Activated T-cell treated with anti-CD3 and anti-CD28 coated beads, Interleukin-2, amount 50 U/mL, for 24 hours (primary cell): ENCODE results near the gene GPR171.

Source experiments
- DNase-seq: peaks from one replicate; pipeline ENCODE4 v3.0.0-alpha.2; 2020
- H3K27ac Mint-ChIP-seq: 2 replicates; pipeline ENCODE4 v1.8.0; 2020; ENCODE audit warnings: mild to moderate bottlenecking, mixed read lengths
- H3K27me3 Mint-ChIP-seq: 2 replicates; pipeline ENCODE4 v1.8.0; 2020; ENCODE audit warnings: mixed read lengths
- H3K36me3 Mint-ChIP-seq: 2 replicates; pipeline ENCODE4 v1.8.0; 2020; ENCODE audit warnings: low read depth, mixed read lengths
- H3K4me1 Mint-ChIP-seq: 2 replicates; pipeline ENCODE4 v1.8.0; 2020; ENCODE audit warnings: low read depth, mixed read lengths
- H3K4me3 Mint-ChIP-seq: 2 replicates; pipeline ENCODE4 v1.8.0; 2020; ENCODE audit warnings: mild to moderate bottlenecking, moderate library complexity, mixed read lengths
- H3K9me3 Mint-ChIP-seq: 2 replicates; pipeline ENCODE4 v1.8.0; 2020; ENCODE audit warnings: mixed read lengths

Gene GPR171

DNA sequence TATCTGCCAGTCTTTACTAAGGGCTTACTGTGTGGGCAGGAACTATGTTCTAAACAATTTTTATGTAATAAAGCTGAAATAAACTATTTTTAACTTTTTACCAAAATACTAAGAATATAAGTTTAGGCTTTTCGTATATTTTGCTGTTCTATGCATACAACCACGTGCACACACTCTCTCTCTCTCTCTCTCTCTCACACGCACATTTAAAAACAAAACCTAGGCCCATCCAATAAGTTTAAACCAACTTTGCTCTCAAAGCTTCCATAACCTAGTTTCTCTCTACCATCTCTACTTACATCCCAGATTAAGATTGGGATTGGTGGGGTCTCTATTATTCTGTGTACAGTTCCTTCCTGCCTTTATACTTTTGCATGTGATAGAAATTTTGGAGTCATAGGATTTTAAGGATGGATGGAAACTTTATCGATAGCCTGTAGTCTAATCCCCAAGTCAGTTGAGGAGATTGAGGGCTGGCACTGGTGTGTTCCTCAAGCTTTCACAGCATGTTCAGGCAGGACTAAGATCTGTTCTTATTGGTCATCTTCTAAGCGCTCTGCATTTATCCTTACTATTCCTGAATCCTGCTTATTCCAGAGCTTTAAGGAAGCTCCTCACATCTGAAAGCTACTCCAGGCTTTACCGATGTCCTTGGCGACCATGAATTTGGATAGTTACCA is 1.8 kb downstream of the GPR171 start:
- Mint-ChIP-seq H3K4me3 (peak overlapping the region; percentile 91), H3K4me1 (peaks cover 66% of the 10 kb centered on the region), H3K9me3 (peaks cover 6% of the 10 kb centered on the region), H3K27ac (peak overlapping the region; percentile 95), H3K27me3 (no peaks in the 10 kb centered on the region), H3K36me3 (peaks cover 68% of the 10 kb centered on the region)
- DNase-seq = no peak

DNA sequence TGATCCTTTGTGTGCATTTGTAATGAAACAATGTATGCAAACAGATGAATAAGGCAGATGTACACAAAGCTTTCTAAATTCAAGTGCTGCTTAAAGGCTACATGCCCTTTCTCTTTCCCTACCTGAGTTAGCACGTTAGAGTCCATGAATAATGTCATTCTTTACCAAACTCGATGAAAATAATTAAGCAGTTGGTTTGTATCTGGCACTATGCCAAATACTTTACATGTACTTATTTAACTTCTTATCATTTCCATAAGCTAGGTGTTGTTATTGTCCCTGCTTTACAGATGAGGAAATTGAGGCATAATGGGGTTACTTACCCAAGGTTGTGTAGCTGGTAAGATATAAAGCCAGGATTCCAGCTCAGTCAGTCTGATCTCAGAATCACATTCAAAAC is 2.4 kb downstream of the GPR171 start:
- no peaks in the 10 kb centered on the region for H3K27me3 Mint-ChIP-seq
- H3K27ac Mint-ChIP-seq = peak overlapping the region; percentile 95
- H3K36me3 Mint-ChIP-seq = peaks cover 74% of the 10 kb centered on the region
- H3K9me3 Mint-ChIP-seq = peaks cover 6% of the 10 kb centered on the region
- DNase-seq = no peak
- H3K4me3 Mint-ChIP-seq = peak overlapping the region; percentile 91
- H3K4me1 Mint-ChIP-seq = peaks cover 64% of the 10 kb centered on the region

DNA sequence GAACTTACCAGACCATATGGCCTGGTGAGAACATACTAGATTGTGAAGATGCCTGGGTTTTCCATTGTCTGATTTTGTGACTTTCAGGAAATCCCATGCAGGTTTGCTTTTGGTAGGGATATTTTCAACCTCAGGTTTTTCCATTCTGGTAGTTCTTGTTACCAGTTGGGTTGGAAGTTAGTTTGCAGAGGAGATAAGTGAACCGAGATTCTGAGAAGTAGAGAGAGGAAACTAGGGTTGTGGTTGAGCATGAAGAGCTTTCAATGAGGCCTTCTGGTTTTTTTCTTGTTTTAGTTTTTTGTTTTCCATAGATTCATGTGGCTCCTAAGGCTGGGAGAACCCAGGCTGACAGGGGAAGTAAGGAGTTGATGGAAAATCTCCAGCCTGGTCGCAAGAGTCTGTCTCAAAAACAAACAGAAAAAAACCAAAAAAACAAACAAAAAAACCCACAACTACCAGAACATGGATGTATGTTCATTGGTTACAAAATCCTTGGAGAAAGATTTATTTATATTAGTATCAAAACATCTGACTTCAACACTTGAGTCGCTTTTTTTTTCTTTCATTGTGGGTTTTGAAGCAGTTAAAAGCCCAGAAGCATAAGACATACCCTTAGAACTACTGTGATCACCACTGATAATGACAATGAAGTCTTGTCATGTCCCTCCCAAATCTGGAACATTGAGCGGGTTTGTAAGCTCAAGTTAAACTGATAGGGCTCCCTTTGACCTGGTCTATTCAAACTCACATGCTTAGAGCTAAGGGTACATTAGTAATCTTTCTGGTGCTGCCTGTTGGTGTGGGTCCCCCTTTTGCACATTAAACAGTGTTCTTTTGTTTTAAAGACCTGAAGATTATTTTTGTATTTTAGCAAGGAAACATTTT is 3.2 kb downstream of the GPR171 start:
- peaks cover 6% of the 10 kb centered on the region for H3K9me3 Mint-ChIP-seq
- H3K4me3 Mint-ChIP-seq = peak overlapping the region; percentile 91
- H3K4me1 Mint-ChIP-seq = peaks cover 56% of the 10 kb centered on the region
- no peak for DNase-seq
- H3K36me3 Mint-ChIP-seq = peaks cover 75% of the 10 kb centered on the region
- no peaks in the 10 kb centered on the region for H3K27me3 Mint-ChIP-seq
- H3K27ac Mint-ChIP-seq = peak overlapping the region; percentile 95

DNA sequence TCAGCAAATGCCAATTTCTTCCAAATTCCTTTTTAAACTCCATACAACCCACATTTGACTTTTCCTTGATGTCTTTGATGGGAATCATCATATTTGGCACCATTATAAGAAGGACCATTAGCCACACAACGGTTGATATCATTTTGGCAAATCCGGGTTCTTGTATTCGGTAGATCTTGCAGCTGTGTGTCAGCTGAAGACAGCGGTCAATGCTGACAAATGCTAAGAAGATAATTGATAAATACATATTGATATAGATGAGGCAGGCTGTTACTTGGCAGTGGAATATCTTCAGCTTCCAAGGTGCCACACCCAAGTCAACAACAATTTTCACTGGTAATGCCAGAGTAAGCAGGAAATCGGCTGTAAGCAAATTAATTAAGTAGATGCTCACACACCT is 4.2 kb downstream of the GPR171 start:
- H3K4me3 Mint-ChIP-seq = peak overlapping the region; percentile 91
- H3K27ac Mint-ChIP-seq = peak overlapping the region; percentile 95

DNA sequence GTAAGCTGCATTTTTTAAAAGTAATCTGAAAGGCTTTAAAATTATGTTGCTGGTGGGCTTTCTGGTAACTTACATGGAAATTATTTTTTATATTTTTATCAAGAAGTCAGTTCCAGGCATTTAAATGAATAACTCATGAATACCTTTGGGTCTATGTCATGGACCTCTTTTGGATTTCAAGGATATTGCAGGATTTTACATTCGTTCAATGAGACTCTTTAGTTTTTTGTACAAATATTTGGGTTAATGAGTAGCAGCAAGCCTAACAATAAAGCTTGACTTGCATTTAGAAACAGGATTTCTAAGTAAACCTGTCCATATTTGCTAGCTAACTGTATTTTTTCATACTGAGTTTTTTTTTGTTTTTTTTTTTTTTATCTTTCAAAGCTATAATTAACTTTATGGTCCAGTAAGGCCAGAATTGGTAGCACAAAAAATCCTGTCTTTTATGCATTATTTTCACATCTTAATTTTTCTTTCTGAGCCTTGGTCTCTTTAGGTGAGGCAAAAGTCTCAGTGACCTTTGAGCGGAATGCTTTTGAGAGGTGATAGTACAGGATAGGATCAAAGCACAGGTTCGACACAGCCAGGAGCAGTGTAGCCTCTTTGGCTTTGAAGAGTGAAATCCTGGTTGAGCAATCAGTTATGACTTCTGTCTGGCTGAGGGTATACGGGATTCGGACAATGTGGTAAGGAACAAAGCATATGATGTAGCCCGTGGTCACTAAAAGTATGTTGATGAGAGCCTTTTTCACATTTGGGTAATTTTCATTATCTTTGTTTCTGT is 4.8 kb downstream of the GPR171 start:
- H3K4me1 Mint-ChIP-seq = peaks cover 53% of the 10 kb centered on the region
- DNase-seq = no peak
- peak overlapping the region; percentile 95 for H3K27ac Mint-ChIP-seq

More for the DNA sequence above, 4.2 kb downstream of the GPR171 start:
- H3K9me3 Mint-ChIP-seq = peaks cover 6% of the 10 kb centered on the region
- DNase-seq = no peak
- peaks cover 51% of the 10 kb centered on the region for H3K4me1 Mint-ChIP-seq
- no peaks in the 10 kb centered on the region for H3K27me3 Mint-ChIP-seq
- peaks cover 83% of the 10 kb centered on the region for H3K36me3 Mint-ChIP-seq

DNA sequence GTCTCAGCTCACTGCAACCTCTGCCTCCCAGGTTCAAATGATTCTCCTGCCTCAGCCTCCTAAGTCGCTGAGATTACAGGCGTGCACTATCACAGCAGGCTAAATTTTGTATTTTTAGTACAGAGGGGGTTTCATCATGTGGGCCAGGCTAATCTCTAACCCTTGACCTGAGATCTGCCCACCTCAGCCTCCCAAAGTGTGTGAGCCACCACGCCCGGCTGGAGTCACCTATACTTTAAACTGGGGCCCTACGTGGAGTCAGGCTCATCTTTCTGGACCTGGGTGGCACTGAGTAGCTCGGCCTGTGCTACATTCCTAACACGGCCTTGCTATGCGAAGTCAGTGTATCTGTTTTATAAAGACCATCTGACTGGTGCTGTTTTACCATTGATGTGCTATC is 5.8 kb downstream of the GPR171 start:
- Mint-ChIP-seq H3K27me3 (no peaks in the 10 kb centered on the region), H3K4me3 (no peak overlapping the region), H3K36me3 (peaks cover 86% of the 10 kb centered on the region), H3K9me3 (peaks cover 6% of the 10 kb centered on the region), H3K27ac (peak overlapping the region; percentile 47), H3K4me1 (peaks cover 61% of the 10 kb centered on the region)
- no peak for DNase-seq

More for the DNA sequence above, 4.8 kb downstream of the GPR171 start:
- Mint-ChIP-seq H3K27me3 (no peaks in the 10 kb centered on the region), H3K36me3 (peaks cover 88% of the 10 kb centered on the region), H3K9me3 (peaks cover 6% of the 10 kb centered on the region), H3K4me3 (peak overlapping the region; percentile 91)

DNA sequence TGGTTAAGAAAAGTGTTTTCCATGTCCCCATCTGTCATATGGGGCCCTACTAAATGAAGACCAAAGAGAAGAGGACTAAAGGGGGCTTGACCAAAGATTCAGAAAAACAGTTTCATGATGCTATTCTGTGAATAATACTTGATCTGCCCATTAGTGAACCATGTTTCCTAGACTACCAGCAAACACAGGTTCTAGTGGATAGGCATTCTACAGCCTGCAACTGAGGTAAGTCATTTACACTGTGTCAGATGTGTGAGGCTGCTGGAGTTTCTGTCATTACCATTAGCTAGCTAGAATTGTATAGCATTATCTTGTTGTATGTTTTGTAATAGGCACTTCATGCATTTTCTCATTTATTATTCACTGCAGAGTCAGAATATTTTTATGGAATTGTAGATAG is 6.6 kb downstream of the GPR171 start:
- Mint-ChIP-seq H3K4me1 (peaks cover 64% of the 10 kb centered on the region), H3K27ac (peak overlapping the region; percentile 81), H3K4me3 (peak overlapping the region; percentile 38), H3K9me3 (peaks cover 6% of the 10 kb centered on the region), H3K27me3 (no peaks in the 10 kb centered on the region), H3K36me3 (peaks cover 79% of the 10 kb centered on the region)
- DNase-seq = no peak

DNA sequence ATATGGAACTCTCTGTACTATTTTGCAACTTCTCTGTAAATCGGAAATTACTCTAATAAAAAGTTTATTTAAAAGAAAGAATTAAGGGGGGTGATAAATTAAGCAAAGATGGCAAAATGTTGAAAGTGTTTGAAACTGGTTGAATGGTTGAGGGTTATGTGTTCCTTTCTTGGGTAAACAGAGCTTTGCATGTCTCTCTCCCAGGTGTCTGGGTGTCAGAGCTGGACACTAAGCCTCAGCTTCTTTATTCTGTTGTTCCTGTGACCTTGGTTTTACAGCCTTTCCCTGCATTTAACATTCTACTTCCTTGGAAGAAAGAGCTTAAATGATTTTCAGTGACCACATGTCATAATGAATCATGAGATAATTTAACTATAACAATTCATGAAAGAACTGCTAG is 7.2 kb downstream of the GPR171 start:
- Mint-ChIP-seq H3K27me3 (no peaks in the 10 kb centered on the region), H3K9me3 (peaks cover 11% of the 10 kb centered on the region), H3K4me1 (peaks cover 66% of the 10 kb centered on the region), H3K36me3 (peaks cover 77% of the 10 kb centered on the region), H3K27ac (peak overlapping the region; percentile 81), H3K4me3 (no peak overlapping the region)
- DNase-seq = no peak

DNA sequence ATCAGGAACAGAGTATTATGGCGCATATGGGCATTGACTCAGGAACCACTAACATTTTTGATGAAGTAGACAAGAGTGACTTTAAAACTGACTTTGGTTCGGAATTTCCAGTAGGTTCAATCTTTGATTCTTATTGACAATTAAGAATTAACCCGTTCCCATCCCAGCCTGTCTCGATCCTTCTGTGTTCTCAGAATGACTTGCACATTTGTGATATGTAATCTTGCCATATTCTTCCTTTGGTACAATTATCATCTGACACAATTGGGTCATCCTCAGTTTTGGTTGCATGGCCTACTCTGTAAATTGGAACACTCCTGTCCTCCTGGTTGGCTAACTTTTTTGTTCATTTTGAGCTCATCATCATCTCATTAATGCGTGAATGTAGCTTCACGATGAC is 10.5 kb downstream of the GPR171 start:
- Mint-ChIP-seq H3K9me3 (peaks cover 13% of the 10 kb centered on the region), H3K27ac (peak overlapping the region; percentile 83)

DNA sequence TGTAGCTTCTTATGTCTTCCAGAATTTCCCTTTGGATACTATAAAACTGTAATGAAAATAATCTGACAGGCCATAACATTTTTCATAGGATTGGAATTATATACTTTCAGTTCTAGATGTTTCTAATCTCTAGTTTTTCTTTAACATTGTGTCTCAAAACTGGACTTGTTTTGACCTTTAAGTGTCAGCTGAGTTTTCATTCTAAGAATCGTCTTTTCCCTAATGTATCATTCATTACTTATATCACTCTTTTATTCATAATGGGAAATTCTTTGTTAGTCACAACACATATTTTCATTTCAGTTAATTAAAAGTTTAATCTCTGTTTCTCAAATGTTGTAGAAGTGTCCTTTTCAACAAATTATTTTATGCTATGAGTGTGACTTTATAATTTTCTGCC is 11.9 kb downstream of the GPR171 start:
- Mint-ChIP-seq H3K27me3 (no peaks in the 10 kb centered on the region), H3K36me3 (peaks cover 37% of the 10 kb centered on the region), H3K27ac (peak overlapping the region; percentile 97), H3K4me3 (peak overlapping the region; percentile 63), H3K4me1 (peaks cover 69% of the 10 kb centered on the region), H3K9me3 (peaks cover 9% of the 10 kb centered on the region)
- DNase-seq = no peak

More for the DNA sequence above, 10.5 kb downstream of the GPR171 start:
- peaks cover 69% of the 10 kb centered on the region for H3K4me1 Mint-ChIP-seq
- H3K36me3 Mint-ChIP-seq = peaks cover 50% of the 10 kb centered on the region
- H3K4me3 Mint-ChIP-seq = no peak overlapping the region
- no peaks in the 10 kb centered on the region for H3K27me3 Mint-ChIP-seq
- DNase-seq = no peak

DNA sequence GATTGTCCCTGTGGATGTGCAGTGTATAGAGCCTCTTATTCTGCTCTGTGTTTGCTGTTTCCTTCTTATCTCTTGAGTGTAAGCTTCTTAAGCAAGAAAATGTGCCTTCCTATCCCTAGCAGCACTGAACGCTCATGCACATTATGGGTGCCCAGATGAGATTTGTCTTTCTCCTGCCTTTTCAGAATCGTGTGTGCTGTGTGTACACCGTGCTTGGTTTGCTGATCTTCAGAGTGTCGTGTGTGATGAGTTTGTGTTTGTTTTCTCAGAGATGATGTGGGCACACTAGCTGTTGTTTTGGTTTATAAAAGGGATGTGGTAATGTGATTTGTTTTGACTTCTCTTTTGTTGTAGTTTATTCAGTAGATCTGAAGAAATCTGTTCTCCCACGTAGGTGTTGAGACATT is 19.7 kb downstream of the GPR171 start:
- peak overlapping the region; percentile 55 for H3K4me3 Mint-ChIP-seq
- no peak for DNase-seq
- H3K4me1 Mint-ChIP-seq = peaks cover 49% of the 10 kb centered on the region

DNA sequence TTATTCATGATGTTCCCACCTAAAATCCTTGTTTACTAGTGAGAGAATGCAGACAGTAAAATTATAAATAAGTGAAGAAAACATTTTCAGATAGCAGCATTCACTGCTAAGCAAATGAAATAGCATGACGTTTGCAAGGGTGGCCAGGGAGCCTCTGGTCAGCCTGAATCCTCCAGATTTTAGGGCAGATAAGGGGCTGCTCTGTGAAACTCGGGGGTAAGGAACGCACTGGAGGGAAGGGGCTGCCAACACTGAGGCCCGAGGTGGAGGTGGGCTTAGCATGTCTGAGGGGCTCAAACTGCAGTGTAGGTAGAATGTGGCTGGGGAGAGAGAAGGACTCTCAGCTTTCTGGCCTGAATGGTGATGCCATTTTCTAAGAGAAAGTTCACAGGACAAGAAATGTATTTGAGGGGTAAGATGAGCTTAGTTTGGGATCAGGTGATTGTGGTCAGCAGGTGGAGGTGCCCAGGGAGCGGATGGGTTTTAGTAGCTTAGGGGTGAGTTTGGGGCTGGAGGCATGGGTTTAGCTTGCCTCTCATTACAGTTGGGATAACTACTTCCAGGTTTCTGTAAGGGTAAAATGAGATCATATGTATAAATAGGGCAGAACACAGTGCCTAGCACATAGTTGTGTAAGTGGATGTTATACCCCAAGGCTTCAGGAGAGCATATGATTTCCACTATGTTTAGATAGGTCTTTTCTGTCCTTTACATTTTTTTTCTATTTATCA is 20.5 kb downstream of the GPR171 start:
- H3K4me3 Mint-ChIP-seq = no peak overlapping the region
- peaks cover 45% of the 10 kb centered on the region for H3K4me1 Mint-ChIP-seq
- DNase-seq = no peak
- no peaks in the 10 kb centered on the region for H3K27me3 Mint-ChIP-seq
- H3K27ac Mint-ChIP-seq = peak overlapping the region; percentile 1
- no peaks in the 10 kb centered on the region for H3K36me3 Mint-ChIP-seq
- H3K9me3 Mint-ChIP-seq = no peaks in the 10 kb centered on the region

More for the DNA sequence above, 19.7 kb downstream of the GPR171 start:
- Mint-ChIP-seq H3K27me3 (no peaks in the 10 kb centered on the region), H3K27ac (peak overlapping the region; percentile 85), H3K36me3 (no peaks in the 10 kb centered on the region), H3K9me3 (no peaks in the 10 kb centered on the region)

DNA sequence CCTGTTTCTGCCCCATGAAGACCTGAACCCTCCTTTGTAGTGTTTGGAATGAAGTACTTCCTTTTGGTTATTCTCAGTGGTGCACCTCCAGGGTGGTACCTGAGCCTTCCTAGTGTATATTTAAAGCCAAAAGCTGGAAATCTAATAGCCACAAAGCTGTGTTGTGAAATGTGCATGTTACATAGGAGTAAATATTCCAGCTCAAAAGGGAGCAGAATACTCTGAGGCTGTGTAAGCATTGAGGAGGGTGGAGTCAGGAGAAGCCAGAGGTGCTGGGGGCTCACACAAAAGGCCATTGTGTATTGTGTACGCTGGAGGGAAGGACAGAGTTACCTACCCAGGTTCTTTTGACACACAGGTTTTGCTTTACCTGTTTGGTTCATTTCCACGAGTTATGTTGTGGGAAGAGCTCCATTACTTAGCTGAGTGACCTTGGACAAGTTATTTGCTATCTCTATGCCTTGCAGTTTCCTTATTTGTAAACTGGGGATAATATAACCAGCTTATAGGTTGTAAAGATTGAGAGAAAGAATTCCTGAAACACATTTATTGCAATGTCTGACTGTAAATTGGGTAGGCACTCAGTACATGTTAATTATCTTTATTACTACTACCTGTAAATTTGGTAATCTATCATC is 24.7 kb downstream of the GPR171 start:
- Mint-ChIP-seq H3K4me1 (peaks cover 20% of the 10 kb centered on the region), H3K36me3 (no peaks in the 10 kb centered on the region), H3K9me3 (no peaks in the 10 kb centered on the region), H3K27ac (no peak overlapping the region), H3K27me3 (no peaks in the 10 kb centered on the region), H3K4me3 (no peak overlapping the region)
- no peak for DNase-seq
